IPS DF 4.7 (cell line): ENCODE measurements around the gene EIF3I.
A peak's percentile ranks its signal among the peaks of the same experiment; 100 is the strongest.
"Not testable (repeated sequence)": the region's sequence is repeated elsewhere in the genome, so short reads cannot be mapped to it uniquely, and the experiment has no call there.

Experiments
- DNase-seq: peaks from one replicate; pipeline ENCODE4 v3.0.0-alpha.2; 2013; ENCODE audit warnings: low spot score; ENCODE audit errors: extremely low read depth

EIF3I gene

GRCh38 chr1:32231843-32232432, 9.7 kb downstream of the EIF3I start:
- DNase-seq: no peak

- DNase-seq: no peak
These were observed 10.5 kb downstream of the EIF3I start for GRCh38 chr1:32232558-32233304.

- no peak for DNase-seq
These were observed 12.6 kb downstream of the EIF3I start for GRCh38 chr1:32234792-32235191.

- DNase-seq: no peak
These were observed 17.1 kb downstream of the EIF3I start for GRCh38 chr1:32239337-32239736.

- DNase-seq: no peak
These were observed 17.6 kb downstream of the EIF3I start for GRCh38 chr1:32239790-32240139.

- DNase-seq: peak; percentile 68
These were observed 18.1 kb downstream of the EIF3I start for GRCh38 chr1:32240140-32240951.

- no peak for DNase-seq
These were observed 19.0 kb downstream of the EIF3I start for GRCh38 chr1:32241001-32241763.

- DNase-seq: no peak
These were observed 20.2 kb downstream of the EIF3I start for GRCh38 chr1:32242341-32242851.

- DNase-seq: no peak
These were observed 24.7 kb downstream of the EIF3I start, which contains the start of gene FAM167B for GRCh38 chr1:32246888-32247273. Gene FAM167B (plus strand): TSS chr1:32247222. CDS start chr1:32247422, 200 bp downstream.

GRCh38 chr1:32247452-32247851, 25.2 kb downstream of the EIF3I start:
- no peak for DNase-seq

- peak; percentile 79 for DNase-seq
These were observed 26.0 kb downstream of the EIF3I start for GRCh38 chr1:32247983-32248889.

GRCh38 chr1:32249831-32250525, 27.8 kb downstream of the EIF3I start:
- DNase-seq: no peak

GRCh38 chr1:32250893-32251716, 28.9 kb downstream of the EIF3I start, which contains the start of gene LCK:
Gene LCK (plus strand): TSS chr1:32251265. CDS start chr1:32274330, 23,065 bp downstream.
- no peak for DNase-seq

GRCh38 chr1:32255072-32256071, 33.2 kb downstream of the EIF3I start:
- no peak for DNase-seq

- no peak for DNase-seq
These were observed 34.4 kb downstream of the EIF3I start for GRCh38 chr1:32256473-32257226.

- DNase-seq: no peak
These were observed 35.0 kb downstream of the EIF3I start for GRCh38 chr1:32257227-32257508.

- not testable (repeated sequence) for DNase-seq
These were observed 41.0 kb downstream of the EIF3I start for GRCh38 chr1:32263236-32263593.
